ENCODE results near the gene TNRC18.
A peak's percentile ranks its signal among the peaks of the same experiment; 100 is the strongest.
"Not testable (repeated sequence)": the region's sequence is repeated elsewhere in the genome, so short reads cannot be mapped to it uniquely, and the experiment has no call there.

GRCh38 chr7:5365976-5366625 is 57.5 kb downstream of the TNRC18 start:
- TF ChIP-seq, protein P1, sequence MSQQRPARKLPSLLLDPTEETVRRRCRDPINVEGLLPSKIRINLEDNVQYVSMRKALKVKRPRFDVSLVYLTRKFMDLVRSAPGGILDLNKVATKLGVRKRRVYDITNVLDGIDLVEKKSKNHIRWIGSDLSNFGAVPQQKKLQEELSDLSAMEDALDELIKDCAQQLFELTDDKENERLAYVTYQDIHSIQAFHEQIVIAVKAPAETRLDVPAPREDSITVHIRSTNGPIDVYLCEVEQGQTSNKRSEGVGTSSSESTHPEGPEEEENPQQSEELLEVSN (IDR thresholded peaks at IDR 0.05; ENCODE audit: borderline replicate concordance in 1 of 2, extremely low read depth in 1 of 2, insufficient read depth in 1 of 2, insufficient read length in 1 of 2, low read depth in 1 of 2, low read length in 1 of 2, poor library complexity in 1 of 2, severe bottlenecking in 1 of 2), result not testable (repeated sequence)
- TF ChIP-seq MXI1 (IDR thresholded peaks at IDR 0.05; ENCODE audit: low read depth, low read length); SMARCA4 (IDR thresholded peaks at IDR 0.05); CBX5 (IDR thresholded peaks at IDR 0.05; ENCODE audit: borderline replicate concordance, low read depth); SMARCC2 (IDR thresholded peaks at IDR 0.05; ENCODE audit: low read depth); KDM2B (CRISPR knock-in tag; IDR thresholded peaks at IDR 0.05); ZEB2 (IDR thresholded peaks at IDR 0.05); ARNT (IDR thresholded peaks at IDR 0.05); RAD51 (IDR thresholded peaks at IDR 0.05; ENCODE audit: borderline replicate concordance, low read depth); BRF2 (IDR thresholded peaks at IDR 0.05; ENCODE audit: borderline replicate concordance, insufficient read depth, insufficient read length); SMAD3 (CRISPR knock-in tag; conservative IDR thresholded peaks at IDR 0.05): not testable (repeated sequence)
- peak in 1 of 2 experiments; percentile 49; a peak in 2 of 4 replicates for TF ChIP-seq MAZ (CRISPR knock-in tag; conservative IDR thresholded peaks at IDR 0.05 in 1 of 2, IDR thresholded peaks at IDR 0.05 in 1 of 2)
